Measurements from ENCODE around the gene SHC3. TPM values are rescaled to one million over a fixed set of nuclear protein-coding genes. Genes with fewer than 3 reads are reported as not detected.

SHC3 gene
- total RNA-seq, 2 experiments from 2014 or later = not detected

DNA sequence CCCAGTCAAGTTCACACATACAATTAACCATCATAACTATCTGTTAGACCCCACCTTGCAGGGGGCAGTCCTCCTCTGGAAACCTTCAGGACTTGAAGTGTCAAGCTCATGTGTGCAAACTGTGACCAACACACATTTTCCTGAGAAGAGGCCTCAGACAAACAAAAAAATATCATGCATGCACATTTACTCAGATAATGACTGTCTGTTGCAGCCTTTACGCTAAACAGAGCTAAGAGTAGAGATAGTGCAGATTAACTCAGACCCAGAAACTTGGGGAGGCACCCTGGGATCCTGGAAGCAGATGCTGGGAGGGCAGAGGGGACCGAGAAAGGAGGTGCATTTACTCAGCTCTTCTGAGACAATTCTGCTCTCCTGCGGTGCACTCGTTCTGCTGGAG, 191.0 kb downstream of the SHC3 start:
- H3K27ac Mint-ChIP-seq = no peak overlapping the region
- H3K9me3 Mint-ChIP-seq (ENCODE audit: low read depth) = no peaks in the 10 kb centered on the region
- no peaks in the 10 kb centered on the region for H3K36me3 Mint-ChIP-seq
- peaks cover 13% of the 10 kb centered on the region for H3K4me1 Mint-ChIP-seq
- no peak overlapping the region for H3K4me3 Mint-ChIP-seq
- DNase-seq (no peak), ATAC-seq (no peak)
- H3K27me3 Mint-ChIP-seq = peaks cover 54% of the 10 kb centered on the region
- CTCF ChIA-PET = no interaction called here

DNA sequence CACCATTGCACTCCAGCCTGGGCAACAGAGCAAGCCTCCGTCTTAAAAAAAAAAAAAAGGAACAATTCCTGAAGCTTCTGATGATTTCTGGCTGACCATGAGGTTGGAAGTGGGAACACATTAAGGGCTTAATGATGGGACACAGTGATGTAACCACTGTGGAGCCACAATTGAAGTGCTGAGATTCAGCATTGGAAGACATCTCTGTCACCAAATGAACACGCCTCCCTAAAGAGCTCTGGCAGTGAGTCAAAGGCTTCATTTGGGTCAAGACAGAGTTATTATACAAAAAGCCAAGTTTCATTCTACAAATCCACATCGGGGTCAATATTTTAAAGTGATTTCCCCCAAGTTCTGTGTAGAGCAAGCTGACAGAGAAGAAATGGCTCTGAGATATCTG, 191.8 kb downstream of the SHC3 start:
- H3K4me3 Mint-ChIP-seq = no peak overlapping the region
- peaks cover 45% of the 10 kb centered on the region for H3K27me3 Mint-ChIP-seq
- DNase-seq = no peak
- H3K9me3 Mint-ChIP-seq (ENCODE audit: low read depth) = no peaks in the 10 kb centered on the region
- no peak for ATAC-seq
- no peak overlapping the region for H3K27ac Mint-ChIP-seq
- no peaks in the 10 kb centered on the region for H3K36me3 Mint-ChIP-seq
- CTCF ChIA-PET = no interaction called here
- peaks cover 11% of the 10 kb centered on the region for H3K4me1 Mint-ChIP-seq

DNA sequence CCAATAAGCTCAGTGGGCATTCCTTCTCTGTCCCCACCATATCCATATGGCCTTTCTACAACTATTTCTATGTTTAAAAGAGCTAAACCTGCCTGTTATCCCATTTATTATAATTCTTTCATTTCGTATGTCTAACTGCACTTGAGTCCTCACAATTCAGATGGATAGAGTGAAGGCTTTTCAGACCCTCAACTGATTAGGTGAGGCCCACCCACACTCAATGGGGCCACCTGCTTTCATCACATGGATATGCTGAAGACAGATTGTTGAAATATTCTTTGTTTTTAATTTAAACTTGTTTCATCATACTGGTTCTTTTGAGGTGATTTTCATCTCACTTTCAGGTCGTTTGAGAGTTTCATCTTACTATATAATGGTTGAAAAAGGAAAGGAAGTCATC, 193.0 kb downstream of the SHC3 start:
- Mint-ChIP-seq H3K4me3 (no peak overlapping the region), H3K4me1 (peaks cover 11% of the 10 kb centered on the region), H3K9me3 (ENCODE audit: low read depth) (no peaks in the 10 kb centered on the region), H3K27me3 (peaks cover 42% of the 10 kb centered on the region), H3K36me3 (no peaks in the 10 kb centered on the region), H3K27ac (no peak overlapping the region)
- ATAC-seq (no peak), DNase-seq (no peak)
- CTCF ChIA-PET = no interaction called here

DNA sequence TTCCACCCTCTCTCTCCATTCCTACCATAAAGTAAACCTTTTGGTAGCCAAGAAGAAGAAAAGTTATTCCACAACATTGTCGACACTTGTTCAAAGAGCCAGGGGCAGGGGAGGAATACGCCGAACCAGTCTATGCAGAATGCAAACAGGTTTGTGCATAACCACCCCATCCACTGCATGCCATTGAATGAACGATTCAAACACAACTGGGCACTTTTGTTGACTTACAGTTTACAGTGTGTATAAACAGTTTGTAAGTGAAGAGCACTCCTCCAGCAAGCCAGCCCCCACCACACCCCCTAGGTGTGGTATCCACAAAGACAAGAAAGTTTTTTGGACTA, 194.1 kb downstream of the SHC3 start:
- no peak for DNase-seq
- H3K4me3 Mint-ChIP-seq = no peak overlapping the region
- H3K36me3 Mint-ChIP-seq = no peaks in the 10 kb centered on the region
- no peak overlapping the region for H3K27ac Mint-ChIP-seq
- CTCF ChIA-PET = no interaction called here
- peaks cover 7% of the 10 kb centered on the region for H3K4me1 Mint-ChIP-seq
- no peak for ATAC-seq
- peaks cover 36% of the 10 kb centered on the region for H3K27me3 Mint-ChIP-seq
- no peaks in the 10 kb centered on the region for H3K9me3 Mint-ChIP-seq (ENCODE audit: low read depth)

DNA sequence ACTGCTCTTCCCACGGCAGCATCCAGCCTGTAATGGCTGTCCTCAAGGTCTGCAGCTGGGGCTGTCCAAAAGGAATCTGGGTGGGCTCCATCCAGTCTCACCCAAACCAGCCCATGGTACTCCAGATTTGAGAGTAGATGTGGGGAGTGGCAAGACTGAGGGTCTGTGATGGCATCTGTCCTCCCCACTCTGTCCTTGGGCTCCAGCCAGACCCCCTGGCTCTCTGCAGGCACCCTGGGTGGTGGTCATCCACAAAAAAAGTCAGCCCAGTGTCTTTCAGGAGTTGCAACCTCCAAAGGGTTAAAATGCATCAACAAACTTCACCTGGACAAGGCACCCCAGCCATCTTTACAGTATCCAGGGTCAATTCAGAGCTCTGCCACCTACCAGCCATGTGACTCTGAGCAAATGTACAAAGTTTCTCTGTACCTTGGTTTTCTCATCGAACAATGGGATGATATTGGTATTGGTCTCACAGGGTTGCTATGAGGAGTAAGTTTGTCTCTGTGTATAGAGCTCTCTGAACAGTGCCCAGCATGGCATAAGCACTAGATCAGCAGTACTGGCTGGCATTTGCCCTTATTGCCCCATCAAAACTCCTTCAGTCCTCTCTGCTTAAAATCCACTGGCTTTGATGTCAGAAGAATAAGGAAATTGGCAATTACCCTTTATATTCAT, 194.6 kb downstream of the SHC3 start:
- H3K4me3 Mint-ChIP-seq = no peak overlapping the region

DNA sequence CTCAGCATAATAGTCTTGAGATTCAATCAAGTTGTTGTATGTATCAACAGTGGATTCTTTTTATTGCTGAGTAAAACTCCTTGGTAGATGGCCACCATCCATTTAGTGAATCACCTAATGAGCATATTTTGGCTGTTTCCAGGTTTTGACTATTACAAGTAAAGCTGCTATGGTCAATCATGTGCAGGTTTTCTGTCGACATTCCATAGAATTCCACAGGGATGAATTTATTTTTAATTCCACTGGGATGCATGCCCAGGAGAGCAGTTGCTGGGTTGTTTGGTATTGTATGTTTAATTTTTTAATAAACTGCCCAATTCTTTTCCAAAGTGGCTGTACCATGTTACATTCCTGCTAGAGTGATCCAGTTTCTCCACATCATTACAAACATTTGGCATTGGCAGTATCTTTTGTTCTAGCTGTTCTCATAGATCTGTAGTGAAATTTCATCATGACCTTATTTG, 197.8 kb downstream of the SHC3 start:
- peaks cover 10% of the 10 kb centered on the region for H3K27me3 Mint-ChIP-seq
- H3K36me3 Mint-ChIP-seq = no peaks in the 10 kb centered on the region
- no peak overlapping the region for H3K4me3 Mint-ChIP-seq
- no peak for DNase-seq
- no peaks in the 10 kb centered on the region for H3K9me3 Mint-ChIP-seq (ENCODE audit: low read depth)
- no peak for ATAC-seq
- no peaks in the 10 kb centered on the region for H3K4me1 Mint-ChIP-seq
- no peak overlapping the region for H3K27ac Mint-ChIP-seq
- CTCF ChIA-PET = no interaction called here

More for the DNA sequence above, 194.6 kb downstream of the SHC3 start:
- Mint-ChIP-seq H3K4me1 (peaks cover 2% of the 10 kb centered on the region), H3K27ac (no peak overlapping the region), H3K27me3 (peaks cover 32% of the 10 kb centered on the region), H3K9me3 (ENCODE audit: low read depth) (no peaks in the 10 kb centered on the region), H3K36me3 (no peaks in the 10 kb centered on the region)
- ATAC-seq (no peak), DNase-seq (peak; percentile 19)
- CTCF ChIA-PET = no interaction called here

DNA sequence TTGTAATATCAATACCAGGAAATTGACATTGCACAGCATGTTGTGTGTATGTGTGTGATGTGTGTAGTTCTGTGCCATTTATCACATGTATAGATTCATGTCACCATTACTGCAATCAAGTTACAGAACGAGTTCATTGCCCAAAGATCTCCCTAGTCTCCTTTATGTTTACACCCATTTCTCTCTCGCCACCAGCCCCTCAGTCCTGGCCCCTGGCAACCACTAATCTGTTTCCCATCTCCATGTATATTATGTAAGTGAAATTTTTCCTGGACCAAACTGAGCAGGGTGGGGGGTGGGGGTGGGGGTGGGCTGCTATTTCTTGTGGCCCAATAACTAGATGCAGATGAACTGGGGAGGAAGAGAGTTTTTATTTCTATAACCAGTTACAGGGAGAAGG, 198.8 kb downstream of the SHC3 start:
- Mint-ChIP-seq H3K4me1 (no peaks in the 10 kb centered on the region), H3K27ac (no peak overlapping the region), H3K36me3 (no peaks in the 10 kb centered on the region), H3K9me3 (ENCODE audit: low read depth) (no peaks in the 10 kb centered on the region), H3K4me3 (no peak overlapping the region), H3K27me3 (peaks cover 10% of the 10 kb centered on the region)
- CTCF ChIA-PET = no interaction called here
- no peak for ATAC-seq
- DNase-seq = no peak

DNA sequence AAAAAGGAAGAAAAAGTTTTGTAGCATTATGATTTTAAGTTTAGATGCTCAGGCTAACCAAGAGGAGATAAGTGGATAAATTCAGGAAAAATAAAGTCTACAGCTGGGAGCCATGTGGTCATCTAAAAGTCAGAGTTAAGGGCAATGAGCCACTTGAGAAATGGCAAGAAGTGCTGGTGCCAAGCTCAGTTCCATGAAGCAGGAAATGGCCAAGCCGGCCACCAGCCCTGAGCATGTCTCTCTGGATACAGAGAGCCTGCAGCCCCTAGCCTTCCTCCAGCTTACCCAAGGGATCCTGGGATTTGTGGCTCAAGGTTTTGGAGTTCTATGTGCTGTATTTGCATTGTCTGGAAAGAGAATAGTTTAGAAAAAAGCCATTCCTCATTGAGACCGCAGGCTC, 199.6 kb downstream of the SHC3 start:
- CTCF ChIA-PET = no interaction called here
- H3K9me3 Mint-ChIP-seq (ENCODE audit: low read depth) = no peaks in the 10 kb centered on the region

DNA sequence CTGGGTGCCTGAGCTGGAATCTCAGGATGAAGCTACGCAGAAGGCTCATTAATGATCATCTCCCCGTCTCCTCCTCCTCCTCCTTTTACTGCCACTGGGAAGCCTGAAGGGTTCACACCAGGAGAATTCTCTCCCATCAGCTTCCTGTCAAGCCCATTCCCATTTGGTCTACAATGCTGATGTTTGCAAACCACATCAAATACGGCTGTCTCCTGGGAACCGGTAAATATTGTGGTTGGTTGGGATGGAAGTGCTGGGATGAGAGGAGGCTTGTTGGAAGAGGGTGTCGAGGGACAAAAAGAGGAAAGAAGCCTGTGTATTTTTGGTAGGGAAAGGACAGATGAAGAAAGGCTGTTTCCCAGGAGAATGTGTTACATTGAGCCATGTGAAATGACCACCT, 200.6 kb downstream of the SHC3 start:
- no peak for ATAC-seq
- no peak overlapping the region for H3K4me3 Mint-ChIP-seq
- H3K4me1 Mint-ChIP-seq = no peaks in the 10 kb centered on the region
- DNase-seq = no peak
- H3K9me3 Mint-ChIP-seq (ENCODE audit: low read depth) = no peaks in the 10 kb centered on the region
- peaks cover 5% of the 10 kb centered on the region for H3K27me3 Mint-ChIP-seq
- no peak overlapping the region for H3K27ac Mint-ChIP-seq
- no peaks in the 10 kb centered on the region for H3K36me3 Mint-ChIP-seq
- CTCF ChIA-PET = interaction anchor here (0.8 kb wide), 1 partner anchor 23 kb away, joined by 3 read pairs; no protein-coding TSS in a partner anchor

More for the DNA sequence above, 199.6 kb downstream of the SHC3 start:
- Mint-ChIP-seq H3K36me3 (no peaks in the 10 kb centered on the region), H3K4me1 (no peaks in the 10 kb centered on the region), H3K27ac (no peak overlapping the region), H3K4me3 (no peak overlapping the region), H3K27me3 (peaks cover 10% of the 10 kb centered on the region)
- ATAC-seq (no peak), DNase-seq (peak; percentile 12)

DNA sequence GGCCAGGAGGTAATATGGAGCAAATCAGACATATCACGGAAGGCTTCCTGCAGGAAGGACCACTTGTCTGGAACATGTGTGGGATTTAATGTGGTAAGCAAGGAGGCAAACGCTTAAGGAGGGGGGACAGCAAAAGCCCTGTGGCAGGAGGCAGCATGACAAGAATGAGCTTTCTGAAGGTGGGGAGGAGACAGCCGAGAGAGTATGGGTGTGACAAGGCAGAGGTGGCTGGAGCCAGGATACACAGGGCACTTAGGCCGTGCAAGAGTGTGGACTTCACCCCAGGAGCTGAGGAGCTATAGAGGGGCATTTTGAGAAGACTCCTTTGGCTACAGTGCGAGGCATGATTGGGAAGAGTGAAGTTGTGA, 201.7 kb downstream of the SHC3 start:
- ATAC-seq (no peak), DNase-seq (peak; percentile 7)
- CTCF ChIA-PET = no interaction called here
- Mint-ChIP-seq H3K36me3 (no peaks in the 10 kb centered on the region), H3K9me3 (ENCODE audit: low read depth) (no peaks in the 10 kb centered on the region), H3K27me3 (peaks cover 5% of the 10 kb centered on the region), H3K4me3 (no peak overlapping the region), H3K27ac (no peak overlapping the region), H3K4me1 (no peaks in the 10 kb centered on the region)

DNA sequence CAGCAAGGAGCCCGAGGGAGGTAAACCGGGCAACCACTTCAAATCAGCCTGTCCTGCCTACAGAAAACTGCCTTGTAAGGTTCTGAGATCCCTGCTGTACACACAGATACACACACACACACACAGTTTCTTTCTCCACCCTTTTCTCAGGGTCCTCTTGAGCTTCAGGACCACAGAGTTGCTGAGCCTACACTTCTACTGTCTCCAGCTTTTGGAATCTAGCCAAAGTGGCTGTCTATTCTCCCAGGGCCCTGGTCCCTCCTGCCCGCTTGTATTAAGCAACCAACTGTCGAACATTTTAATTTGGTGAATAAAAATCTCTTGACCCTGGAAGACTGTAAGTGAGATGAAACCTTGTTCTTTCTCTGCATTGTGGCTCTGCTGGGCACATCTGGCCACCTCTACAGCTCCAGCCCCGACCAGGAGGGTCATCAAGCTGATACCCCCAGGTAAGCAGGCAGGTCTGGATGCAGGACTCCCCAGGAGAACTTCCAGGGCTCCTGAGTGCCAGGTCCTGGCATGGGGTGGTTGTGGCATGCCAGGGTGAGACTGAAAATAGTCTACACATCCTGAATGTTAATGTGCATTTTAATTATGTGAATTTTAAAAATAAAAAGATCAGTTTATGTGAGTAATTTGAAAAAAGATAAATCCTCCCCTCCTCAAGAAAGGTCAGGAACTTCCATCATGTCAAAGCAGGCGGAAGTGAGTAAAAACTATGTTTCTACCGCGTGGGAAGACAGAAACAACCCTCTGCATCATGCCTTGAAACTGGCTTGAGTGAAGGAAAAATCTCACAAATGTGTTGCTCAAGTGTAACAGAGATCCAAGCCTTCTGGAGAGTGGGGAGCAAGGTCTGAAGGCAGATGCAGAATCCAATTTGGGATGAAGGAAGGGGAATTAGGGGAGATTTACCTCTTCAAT, 202.4 kb downstream of the SHC3 start:
- Mint-ChIP-seq H3K27me3 (peaks cover 5% of the 10 kb centered on the region), H3K27ac (no peak overlapping the region), H3K36me3 (no peaks in the 10 kb centered on the region), H3K4me3 (no peak overlapping the region), H3K9me3 (ENCODE audit: low read depth) (no peaks in the 10 kb centered on the region), H3K4me1 (no peaks in the 10 kb centered on the region)
- DNase-seq (peak; percentile 18), ATAC-seq (no peak)
- CTCF ChIA-PET = no interaction called here

DNA sequence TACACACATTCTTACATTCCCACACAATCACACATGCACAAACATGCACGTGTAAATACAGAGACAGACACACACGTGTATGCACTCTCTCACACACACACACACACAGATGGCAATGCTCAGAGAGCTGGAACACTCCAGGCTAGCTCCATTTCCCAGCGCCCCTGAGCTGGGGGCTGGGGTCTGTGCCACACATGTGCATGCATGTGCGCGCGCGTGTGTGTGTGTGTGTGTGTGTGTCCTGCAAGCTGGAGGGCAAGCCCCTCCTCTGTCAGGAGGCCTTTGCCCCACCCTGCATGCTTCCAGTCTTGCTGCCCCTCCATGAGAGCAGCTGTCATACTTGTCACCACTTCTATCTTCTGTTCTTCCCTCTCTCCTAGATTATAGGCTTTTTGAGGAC, 204.0 kb downstream of the SHC3 start:
- no peaks in the 10 kb centered on the region for H3K36me3 Mint-ChIP-seq
- H3K9me3 Mint-ChIP-seq (ENCODE audit: low read depth) = no peaks in the 10 kb centered on the region
- no peak for DNase-seq
- H3K27me3 Mint-ChIP-seq = peaks cover 3% of the 10 kb centered on the region
- no peak for ATAC-seq
- CTCF ChIA-PET = no interaction called here
- no peaks in the 10 kb centered on the region for H3K4me1 Mint-ChIP-seq
- H3K27ac Mint-ChIP-seq = no peak overlapping the region
- no peak overlapping the region for H3K4me3 Mint-ChIP-seq

DNA sequence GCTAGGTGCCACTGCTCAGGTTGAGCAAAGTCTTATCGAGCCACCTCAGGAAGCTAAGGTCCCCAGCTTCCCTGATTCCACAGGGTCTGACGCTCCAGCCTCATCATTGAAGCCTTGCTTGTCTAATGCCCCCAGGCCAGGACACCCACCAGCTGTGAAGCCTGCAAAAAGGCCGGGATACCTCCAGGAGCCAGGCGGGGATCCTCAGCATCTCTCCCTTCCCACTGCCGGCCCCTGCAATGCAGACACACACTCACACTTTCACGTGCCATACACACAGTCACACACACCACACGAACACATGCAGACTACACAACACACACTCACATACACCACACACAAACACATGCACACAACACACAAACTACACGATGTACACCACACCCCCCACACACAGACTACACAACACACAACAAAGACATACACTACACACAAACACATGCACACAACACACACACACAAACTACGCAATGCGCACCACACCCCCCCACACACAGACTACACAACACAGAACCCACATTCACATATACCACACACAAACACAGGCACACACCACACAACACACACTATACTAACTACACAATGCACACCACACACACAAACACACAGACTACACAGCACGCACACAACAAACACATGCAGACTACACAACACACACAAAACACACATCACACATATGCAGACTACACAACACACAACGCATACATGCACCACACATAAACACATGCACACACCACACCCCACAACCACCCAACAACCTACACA, 205.2 kb downstream of the SHC3 start:
- H3K27ac Mint-ChIP-seq = no peak overlapping the region
- H3K36me3 Mint-ChIP-seq = no peaks in the 10 kb centered on the region
- H3K4me3 Mint-ChIP-seq = no peak overlapping the region
- CTCF ChIA-PET = no interaction called here
- no peaks in the 10 kb centered on the region for H3K9me3 Mint-ChIP-seq (ENCODE audit: low read depth)
- H3K27me3 Mint-ChIP-seq = peaks cover 2% of the 10 kb centered on the region
- H3K4me1 Mint-ChIP-seq = no peaks in the 10 kb centered on the region
- DNase-seq = peak; percentile 31
- peak; percentile 39 for ATAC-seq

All from activated CD8-positive, alpha-beta memory T cell treated with anti-CD3 and anti-CD28 coated beads, Interleukin-2, amount 10 ng/mL, durations not matched to agents 7 days and 5 days (primary cell).